NCI-H2107 treated with DMSO at 0.1 percent for 48 hours (cell line): ENCODE measurements around the gene NDUFS8.

Experiments used
- DNase-seq: peaks from one replicate; lab custom pipeline; 2025; ENCODE audit not compliant: unreplicated experiment; lab: John Stamatoyannopoulos, UW

NDUFS8 gene

GRCh38 chr11:68002938-68003845 lies 27.3 kb upstream of the NDUFS8 start:
- DNase-seq, result no peak

- DNase-seq, result no peak
These were observed 26.5 kb upstream of the NDUFS8 start, which contains the start of gene UNC93B1 for GRCh38 chr11:68003846-68004550. UNC93B1 (minus strand) TSS chr11:68004097; CDS start chr11:68004043, 54 bp downstream.

GRCh38 chr11:68004551-68005335 lies 25.7 kb upstream of the NDUFS8 start:
- DNase-seq, result no peak

GRCh38 chr11:68006606-68007166 lies 23.8 kb upstream of the NDUFS8 start:
- DNase-seq, result no peak

- DNase-seq, result no peak
These were observed 22.7 kb upstream of the NDUFS8 start for GRCh38 chr11:68007498-68008380.

GRCh38 chr11:68008381-68009337 lies 21.8 kb upstream of the NDUFS8 start:
- DNase-seq, result no peak

GRCh38 chr11:68009391-68010089 lies 20.9 kb upstream of the NDUFS8 start:
- no peak for DNase-seq

GRCh38 chr11:68010090-68011041 lies 20.1 kb upstream of the NDUFS8 start, which contains the start of gene ALDH3B1:
ALDH3B1 (plus strand) TSS chr11:68010327; CDS start chr11:68015298, 4,971 bp downstream.
- no peak for DNase-seq

GRCh38 chr11:68011051-68011943 lies 19.2 kb upstream of the NDUFS8 start:
- DNase-seq, result no peak

GRCh38 chr11:68012044-68012842 lies 18.2 kb upstream of the NDUFS8 start:
- DNase-seq, result no peak

GRCh38 chr11:68012843-68013610 lies 17.5 kb upstream of the NDUFS8 start:
- DNase-seq, result no peak

GRCh38 chr11:68013611-68014156 lies 16.8 kb upstream of the NDUFS8 start:
- no peak for DNase-seq

GRCh38 chr11:68014157-68014946 lies 16.1 kb upstream of the NDUFS8 start:
- no peak for DNase-seq
